Breast epithelium (tissue), 4 donors: ENCODE data around the gene COL23A1. TPM values are rescaled to one million over a fixed set of nuclear protein-coding genes. Genes with fewer than 3 reads are reported as not detected.

Experiments used
- DNase-seq, 2 donors: peaks; one replicate each; pipeline ENCODE4 v3.0.0-alpha.2; 2019; ENCODE audit warnings: low spot score in 2 of 2
- H3K27ac ChIP-seq, 2 donors: fragments of 200-600 bp; sonication (generic) in 1 of 2; one replicate each; pipeline ENCODE4 v1.5.1; 2016 to 2019; ENCODE audit warnings: mild to moderate bottlenecking in 1 of 2
- H3K27me3 ChIP-seq, 2 donors: fragments of 200-600 bp; sonication (generic) in 1 of 2; one replicate each; pipeline versions ENCODE4 v1.5.1 to v1.6.0; 2017 to 2019; ENCODE audit warnings: control low read depth in 1 of 2, mild to moderate bottlenecking in 1 of 2
- H3K36me3 ChIP-seq: fragments of 200-600 bp; one replicate; pipeline ENCODE4 v1.5.1; 2019
- H3K4me1 ChIP-seq, 2 donors: fragments of 200-600 bp; sonication (generic); one replicate each; pipeline ENCODE4 v1.5.1; 2016 to 2019; ENCODE audit warnings: control low read depth in 1 of 2
- H3K4me3 ChIP-seq, 3 donors: fragments of 200-600 bp; sonication (generic); 1 replicate in 2 of 3; 2 replicates in 1 of 3; pipeline ENCODE4 v1.5.1; 2016 to 2019; ENCODE audit warnings: mild to moderate bottlenecking in 3 of 3, moderate library complexity in 2 of 3
- H3K9me3 ChIP-seq, 2 donors: fragments of 200-600 bp; sonication (generic) in 1 of 2; one replicate each; pipeline ENCODE4 v1.5.1; 2016 to 2019; ENCODE audit warnings: control low read depth in 1 of 2
- POLR2A ChIP-seq: fragments of 450-650 bp; IDR thresholded peaks from one replicate; pipeline ENCODE4 v1.6.1; 2016; ENCODE audit warnings: antibody characterized with exemption, mild to moderate bottlenecking, moderate library complexity
- POLR2AphosphoS5 ChIP-seq, 3 donors: sonication (generic); formaldehyde crosslinking; IDR thresholded peaks; one replicate each; pipeline ENCODE4 v1.6.1; 2017; ENCODE audit warnings: antibody characterized with exemption in 3 of 3
- intact Hi-C: fragments of 100-400 bp; cut with DNase I; formaldehyde crosslinking; loops from one replicate; pipeline ENCODE4 v1.15.1; 2023; ENCODE audit warnings: low total_unique reads
- total RNA-seq, 3 donors: library from RNA; depleted of rRNA; stranded (reverse); fragments of >200 nt; gene quantifications; one replicate each; pipeline ENCODE4 v1.1.0, GENCODE V29; 2016
- TF ChIP-seq, protein P1 (sequence below), 3 donors: fragments of 450-650 bp; IDR thresholded peaks; one replicate each; pipeline ENCODE4 v1.5.1; 2016 to 2017; ENCODE audit warnings: antibody characterized with exemption in 3 of 3, mild to moderate bottlenecking in 3 of 3, moderate library complexity in 3 of 3

Gene COL23A1
- total RNA-seq, 3 donors from 2014 or later = 0.32 to 3.3 (median 2.6) TPM

DNA sequence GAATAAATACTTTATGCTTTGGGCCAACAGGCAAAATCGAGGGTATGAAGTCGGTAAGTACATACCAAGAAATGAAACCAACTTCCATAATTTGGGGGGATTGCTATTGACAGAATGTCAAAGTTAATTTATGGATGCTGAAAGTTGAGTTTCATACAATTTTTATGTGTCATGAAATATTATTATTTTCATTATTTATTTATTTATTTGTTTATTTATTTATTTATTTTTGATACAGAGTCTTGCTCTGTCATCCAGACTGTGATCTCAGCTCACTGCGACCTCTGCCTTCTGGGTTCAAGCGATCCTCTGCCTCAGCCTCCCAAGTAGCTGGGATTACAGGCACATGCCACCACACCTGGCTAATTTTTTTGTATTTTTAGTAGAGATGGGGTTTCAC lies 398.5 kb downstream of the COL23A1 start:
- H3K4me3 ChIP-seq = no peak overlapping the region
- DNase-seq = no peak
- TF ChIP-seq, protein P1, sequence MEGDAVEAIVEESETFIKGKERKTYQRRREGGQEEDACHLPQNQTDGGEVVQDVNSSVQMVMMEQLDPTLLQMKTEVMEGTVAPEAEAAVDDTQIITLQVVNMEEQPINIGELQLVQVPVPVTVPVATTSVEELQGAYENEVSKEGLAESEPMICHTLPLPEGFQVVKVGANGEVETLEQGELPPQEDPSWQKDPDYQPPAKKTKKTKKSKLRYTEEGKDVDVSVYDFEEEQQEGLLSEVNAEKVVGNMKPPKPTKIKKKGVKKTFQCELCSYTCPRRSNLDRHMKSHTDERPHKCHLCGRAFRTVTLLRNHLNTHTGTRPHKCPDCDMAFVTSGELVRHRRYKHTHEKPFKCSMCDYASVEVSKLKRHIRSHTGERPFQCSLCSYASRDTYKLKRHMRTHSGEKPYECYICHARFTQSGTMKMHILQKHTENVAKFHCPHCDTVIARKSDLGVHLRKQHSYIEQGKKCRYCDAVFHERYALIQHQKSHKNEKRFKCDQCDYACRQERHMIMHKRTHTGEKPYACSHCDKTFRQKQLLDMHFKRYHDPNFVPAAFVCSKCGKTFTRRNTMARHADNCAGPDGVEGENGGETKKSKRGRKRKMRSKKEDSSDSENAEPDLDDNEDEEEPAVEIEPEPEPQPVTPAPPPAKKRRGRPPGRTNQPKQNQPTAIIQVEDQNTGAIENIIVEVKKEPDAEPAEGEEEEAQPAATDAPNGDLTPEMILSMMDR (IDR thresholded peaks at IDR 0.05) = no peak
- TF ChIP-seq POLR2AphosphoS5 (IDR thresholded peaks at IDR 0.05) (no peak), POLR2A (no peak)
- H3K36me3 ChIP-seq = no peaks in the 10 kb centered on the region
- no peaks in the 10 kb centered on the region for H3K4me1 ChIP-seq
- H3K27me3 ChIP-seq = no peaks in the 10 kb centered on the region
- H3K9me3 ChIP-seq = no peaks in the 10 kb centered on the region
- no peak overlapping the region for H3K27ac ChIP-seq
- intact Hi-C loops = no loop called here

DNA sequence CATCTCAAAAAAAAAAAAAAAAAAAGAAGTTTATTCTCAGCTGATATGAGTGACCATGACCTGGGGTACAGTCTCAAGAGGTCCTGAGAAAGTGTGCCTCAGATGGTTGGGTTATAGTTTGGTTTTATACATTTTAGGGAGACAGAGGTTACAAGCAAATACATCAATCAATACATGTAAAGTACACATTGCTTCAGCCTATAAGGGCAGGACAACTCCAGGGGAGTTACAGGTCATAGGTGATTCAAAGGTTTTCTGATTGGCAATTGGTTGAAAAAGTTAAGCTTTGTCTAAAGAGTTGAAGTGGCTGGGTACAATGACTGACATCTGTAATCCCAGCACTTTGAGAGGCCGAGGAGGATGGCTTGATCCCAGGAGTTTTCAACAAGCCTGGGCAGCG lies 400.8 kb downstream of the COL23A1 start:
- no peak for DNase-seq
- intact Hi-C loops = no loop called here
- Histone ChIP-seq H3K36me3 (no peaks in the 10 kb centered on the region), H3K27ac (no peak overlapping the region), H3K4me3 (no peak overlapping the region), H3K9me3 (no peaks in the 10 kb centered on the region), H3K4me1 (no peaks in the 10 kb centered on the region), H3K27me3 (no peaks in the 10 kb centered on the region)
- TF ChIP-seq POLR2A (no peak), POLR2AphosphoS5 (IDR thresholded peaks at IDR 0.05) (no peak)
- TF ChIP-seq, protein P1 (IDR thresholded peaks at IDR 0.05) = no peak

Other genes starting within 250 kb of the COL23A1 start
- 10 to 100 TPM; 39.0 to 73.2 (median 43.3) TPM for gene CLK4, start 36.7 kb upstream of the COL23A1 start, total RNA-seq
- gene ZNF354A, start 140.3 kb upstream of the COL23A1 start, total RNA-seq = 10 to 100 TPM; 17.6 to 25.8 (median 21.3) TPM